Hepatocyte (in vitro differentiated cells): ENCODE measurements around the gene IRF7. TPM values are rescaled to one million over a fixed set of nuclear protein-coding genes. Genes with fewer than 3 reads are reported as not detected.
"Not testable (repeated sequence)": the region's sequence is repeated elsewhere in the genome, so short reads cannot be mapped to it uniquely, and the experiment has no call there.

Experiments
- DNase-seq: peaks from one replicate; pipeline ENCODE4 v3.0.0-alpha.2; 2016; ENCODE audit warnings: low spot score
- H2AFZ ChIP-seq: fragments of 200-600 bp; sonication (generic); 2 replicates; pipeline ENCODE4 v1.6.0; 2016; ENCODE audit warnings: antibody characterized with exemption, mild to moderate bottlenecking
- H3K27ac ChIP-seq: fragments of 200-600 bp; sonication (generic); 2 replicates; pipeline ENCODE4 v1.5.1; 2016; ENCODE audit warnings: mild to moderate bottlenecking
- H3K27me3 ChIP-seq: fragments of 200-600 bp; sonication (generic); 2 replicates; pipeline ENCODE4 v1.6.1; 2016
- H3K36me3 ChIP-seq: fragments of 200-600 bp; sonication (generic); replicated peaks from 2 replicates; pipeline ENCODE4 v1.5.1; 2016; ENCODE audit warnings: low read depth; ENCODE audit not compliant: insufficient read depth
- H3K4me1 ChIP-seq: fragments of 200-600 bp; sonication (generic); 2 replicates; pipeline ENCODE4 v1.5.1; 2016; ENCODE audit warnings: mild to moderate bottlenecking, moderate library complexity; ENCODE audit not compliant: insufficient read depth
- H3K4me2 ChIP-seq: fragments of 200-600 bp; sonication (generic); 2 replicates; pipeline ENCODE4 v1.6.0; 2016
- H3K4me3 ChIP-seq: fragments of 200-600 bp; sonication (generic); 2 replicates; pipeline ENCODE4 v1.5.1; 2016; ENCODE audit warnings: mild to moderate bottlenecking
- H3K79me2 ChIP-seq: fragments of 200-600 bp; sonication (generic); 2 replicates; pipeline ENCODE4 v1.6.0; 2017; ENCODE audit warnings: mild to moderate bottlenecking
- H3K9me2 ChIP-seq: fragments of 200-600 bp; sonication (generic); replicated peaks from 2 replicates; pipeline ENCODE4 v1.6.0; 2017; ENCODE audit warnings: mild to moderate bottlenecking; ENCODE audit not compliant: insufficient read depth
- H3K9me3 ChIP-seq: fragments of 200-600 bp; sonication (generic); 2 replicates; pipeline ENCODE4 v1.5.1; 2016; ENCODE audit warnings: low read depth, mild to moderate bottlenecking
- H4K20me1 ChIP-seq: fragments of 200-600 bp; sonication (generic); 2 replicates; pipeline ENCODE4 v1.6.0; 2016; ENCODE audit warnings: mild to moderate bottlenecking; ENCODE audit not compliant: insufficient read depth, poor library complexity, severe bottlenecking
- EZH2 ChIP-seq: fragments of 200-600 bp; sonication (generic); IDR thresholded peaks from 2 replicates; pipeline ENCODE4 v1.6.1; 2016; ENCODE audit warnings: antibody characterized with exemption, mild to moderate bottlenecking, borderline replicate concordance
- EZH2phosphoT487 ChIP-seq: fragments of 200-600 bp; sonication (generic); IDR thresholded peaks from one replicate; pipeline ENCODE4 v1.6.1; 2018; ENCODE audit warnings: antibody characterized with exemption, mild to moderate bottlenecking, low read depth, moderate library complexity; ENCODE audit not compliant: unreplicated experiment, severe bottlenecking
- WGBS: methylation state at CpG from one replicate; pipeline ENCODE4 v1.1.6; 2016; ENCODE audit warnings: low lambda C conversion rate; ENCODE audit errors: missing lambda C conversion rate; 5-methylcytosine and 5-hydroxymethylcytosine counted together
- polyA plus RNA-seq: library from polyadenylated mRNA; unstranded; fragments of >200 nt; fragmentation: Nextera tagmentation; extraction: Ambion mirVana; gene quantifications from 2 replicates; pipeline ENCODE4 v1.2.1, GENCODE V29; 2016
- total RNA-seq: library from RNA; depleted of rRNA; stranded (reverse); fragments of >200 nt; gene quantifications from 2 replicates; pipeline ENCODE4 v1.2.3, GENCODE V29; 2014
- TF ChIP-seq, protein P1 (sequence below): fragments of 200-600 bp; sonication (generic); IDR thresholded peaks from 2 replicates; pipeline ENCODE4 v1.5.1; 2016; ENCODE audit warnings: antibody characterized with exemption, mild to moderate bottlenecking; ENCODE audit not compliant: poor library complexity

The IRF7 gene
- total and polyA plus RNA-seq, 2 experiments from 2014 or later = 10.4 to 24.6 TPM

DNA sequence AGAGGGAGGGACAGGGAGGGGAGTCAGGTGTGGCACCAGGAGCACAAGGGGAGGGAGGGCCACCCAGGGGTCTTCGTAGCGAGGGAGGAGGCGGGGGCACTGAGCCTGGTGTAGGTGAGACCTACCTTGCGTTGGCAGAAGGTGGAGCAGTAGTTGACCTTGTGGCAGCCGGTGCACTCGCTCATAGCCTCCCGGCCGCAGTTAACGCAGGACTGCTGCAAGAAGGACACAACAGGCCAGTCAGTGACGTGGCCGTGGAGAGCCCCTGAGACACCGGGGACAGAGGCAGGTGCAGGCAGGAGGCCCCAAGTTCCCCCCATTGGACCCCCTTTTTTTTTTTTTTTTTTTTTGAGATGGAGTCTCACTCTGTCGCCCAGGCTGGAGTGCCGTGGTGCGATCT lies 38.1 kb upstream of the IRF7 start:
- Histone ChIP-seq H3K4me3 (no peak overlapping the region), H3K27me3 (no peaks in the 10 kb centered on the region), H3K36me3 (no peaks in the 10 kb centered on the region), H3K9me3 (no peaks in the 10 kb centered on the region), H2AFZ (no peak overlapping the region), H3K27ac (no peak overlapping the region), H4K20me1 (peaks cover 3% of the 10 kb centered on the region), H3K79me2 (no peaks in the 10 kb centered on the region), H3K9me2 (no peaks in the 10 kb centered on the region), H3K4me1 (peaks cover 9% of the 10 kb centered on the region), H3K4me2 (no peak overlapping the region)
- WGBS = 93% methylated on average over 11 of the region's 15 CpGs
- no peak for TF ChIP-seq EZH2phosphoT487
- TF ChIP-seq, protein P1, sequence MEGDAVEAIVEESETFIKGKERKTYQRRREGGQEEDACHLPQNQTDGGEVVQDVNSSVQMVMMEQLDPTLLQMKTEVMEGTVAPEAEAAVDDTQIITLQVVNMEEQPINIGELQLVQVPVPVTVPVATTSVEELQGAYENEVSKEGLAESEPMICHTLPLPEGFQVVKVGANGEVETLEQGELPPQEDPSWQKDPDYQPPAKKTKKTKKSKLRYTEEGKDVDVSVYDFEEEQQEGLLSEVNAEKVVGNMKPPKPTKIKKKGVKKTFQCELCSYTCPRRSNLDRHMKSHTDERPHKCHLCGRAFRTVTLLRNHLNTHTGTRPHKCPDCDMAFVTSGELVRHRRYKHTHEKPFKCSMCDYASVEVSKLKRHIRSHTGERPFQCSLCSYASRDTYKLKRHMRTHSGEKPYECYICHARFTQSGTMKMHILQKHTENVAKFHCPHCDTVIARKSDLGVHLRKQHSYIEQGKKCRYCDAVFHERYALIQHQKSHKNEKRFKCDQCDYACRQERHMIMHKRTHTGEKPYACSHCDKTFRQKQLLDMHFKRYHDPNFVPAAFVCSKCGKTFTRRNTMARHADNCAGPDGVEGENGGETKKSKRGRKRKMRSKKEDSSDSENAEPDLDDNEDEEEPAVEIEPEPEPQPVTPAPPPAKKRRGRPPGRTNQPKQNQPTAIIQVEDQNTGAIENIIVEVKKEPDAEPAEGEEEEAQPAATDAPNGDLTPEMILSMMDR = no peak
- TF ChIP-seq EZH2 = no peak
- DNase-seq = no peak

DNA sequence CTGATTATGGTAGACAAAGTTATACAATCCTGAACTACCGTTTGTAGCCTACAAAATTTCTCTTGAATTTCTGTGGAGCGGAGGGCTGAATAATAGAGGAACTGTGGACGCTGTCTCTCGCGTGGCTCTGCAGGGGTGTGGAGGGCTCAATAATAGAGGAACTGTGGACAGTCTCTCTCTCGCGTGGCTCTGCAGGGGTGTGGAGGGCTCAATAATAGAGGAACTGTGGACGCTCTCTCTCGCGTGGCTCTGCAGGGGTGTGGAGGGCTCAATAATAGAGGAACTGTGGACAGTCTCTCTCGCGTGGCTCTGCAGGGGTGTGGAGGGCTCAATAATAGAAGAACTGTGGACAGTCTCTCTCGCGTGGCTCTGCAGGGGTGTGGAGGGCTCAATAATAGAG lies 37.4 kb upstream of the IRF7 start:
- not testable (repeated sequence) for H3K27me3 ChIP-seq, DNase-seq, H3K4me2 ChIP-seq, H2AFZ ChIP-seq, H3K79me2 ChIP-seq, H3K27ac ChIP-seq, H3K36me3 ChIP-seq, H3K9me3 ChIP-seq, H3K4me1 ChIP-seq, H3K9me2 ChIP-seq, H3K4me3 ChIP-seq, H4K20me1 ChIP-seq
- 96% methylated on average over 14 of the region's 14 CpGs for WGBS

DNA sequence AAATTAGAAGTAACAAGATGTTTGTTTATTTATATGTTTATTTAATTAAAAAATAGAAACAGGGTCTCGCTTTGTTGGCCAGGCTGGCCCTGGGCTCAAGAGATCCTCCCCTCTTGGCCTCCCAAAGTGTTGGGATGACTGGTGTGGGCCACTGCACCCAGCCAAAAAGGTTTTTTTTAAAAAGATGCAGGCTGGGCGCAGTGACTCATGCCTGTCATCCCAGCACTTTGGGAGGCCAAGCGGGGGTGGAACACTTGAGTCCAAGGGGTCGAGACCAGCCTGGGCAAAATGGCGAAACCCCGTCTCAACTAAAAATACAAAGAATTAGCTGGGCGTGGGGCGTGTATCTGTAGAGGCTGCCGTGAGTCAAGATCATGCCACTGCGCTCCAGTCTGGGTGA lies 34.7 kb upstream of the IRF7 start:
- Histone ChIP-seq H3K27ac (no peak overlapping the region), H3K9me3 (no peaks in the 10 kb centered on the region), H3K36me3 (no peaks in the 10 kb centered on the region), H3K4me2 (no peak overlapping the region), H3K9me2 (no peaks in the 10 kb centered on the region), H4K20me1 (peaks cover 1% of the 10 kb centered on the region), H3K4me1 (peaks cover 6% of the 10 kb centered on the region), H3K79me2 (no peaks in the 10 kb centered on the region), H3K27me3 (no peaks in the 10 kb centered on the region), H3K4me3 (no peak overlapping the region), H2AFZ (no peak overlapping the region)
- 98% methylated on average over 10 of the region's 10 CpGs for WGBS
- DNase-seq = no peak
- TF ChIP-seq, protein P1 = no peak
- TF ChIP-seq EZH2 (no peak), EZH2phosphoT487 (no peak)

DNA sequence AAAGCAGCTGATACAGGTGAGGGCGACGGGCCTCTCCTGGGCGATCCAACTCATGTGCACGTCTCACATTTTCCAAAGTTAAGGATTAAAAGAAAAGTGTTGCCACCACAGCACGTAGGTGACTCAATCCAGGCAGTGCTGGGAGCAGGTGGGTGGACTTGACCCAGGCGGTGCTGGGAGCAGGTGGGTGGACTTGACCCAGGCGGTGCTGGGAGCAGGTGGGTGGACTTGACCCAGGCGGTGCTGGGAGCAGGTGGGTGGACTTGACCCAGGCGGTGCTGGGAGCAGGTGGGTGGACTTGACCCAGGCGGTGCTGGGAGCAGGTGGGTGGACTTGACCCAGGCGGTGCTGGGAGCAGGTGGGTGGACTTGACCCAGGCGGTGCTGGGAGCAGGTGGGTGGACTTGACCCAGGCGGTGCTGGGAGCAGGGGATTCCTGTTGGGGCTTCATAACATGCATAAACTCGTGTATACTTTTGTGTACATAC lies 32.0 kb upstream of the IRF7 start:
- H3K4me2 ChIP-seq, H3K9me2 ChIP-seq, H3K4me3 ChIP-seq, H3K4me1 ChIP-seq, H3K79me2 ChIP-seq, H3K36me3 ChIP-seq, H3K9me3 ChIP-seq, H4K20me1 ChIP-seq, H3K27ac ChIP-seq, H3K27me3 ChIP-seq, H2AFZ ChIP-seq: not testable (repeated sequence)
- DNase-seq = peak; percentile 46
- WGBS = 81% methylated on average over 9 of the region's 14 CpGs
